A673 (cell line): ENCODE data around the gene ORC5. TPM values are rescaled to one million over a fixed set of nuclear protein-coding genes. Genes with fewer than 3 reads are reported as not detected.

Experiments used
- BruUV-seq: library from RNA; stranded (reverse); fragments of 400-500 nt; replicated peaks from 2 replicates; lab custom pipeline; 2021; lab: Mats Ljungman, UMichigan
- CTCF ChIA-PET: fragments of 300-600 bp; sonication (Branson Sonifier 250); formaldehyde crosslinking; loops from one replicate; lab custom pipeline; 2022; ENCODE audit warnings: antibody characterized with exemption; lab: Charles Lee
- POLR2A ChIA-PET: fragments of 300-600 bp; sonication (Branson Sonifier 250); formaldehyde crosslinking; loops from one replicate; lab custom pipeline; 2022; ENCODE audit warnings: antibody characterized with exemption; ENCODE audit not compliant: low non-redundant PET; lab: Charles Lee
- DNase-seq: peaks from one replicate; pipeline ENCODE4 v3.0.0-alpha.2; 2015; ENCODE audit warnings: low spot score
- H3K27ac ChIP-seq: fragments of 200-600 bp; sonication (generic); 2 replicates; pipeline ENCODE4 v1.5.1; 2016; ENCODE audit warnings: mixed run types, low read depth, mild to moderate bottlenecking, mixed read lengths, antibody characterized with exemption, low read length; ENCODE audit not compliant: poor library complexity, severe bottlenecking
- H3K27me3 ChIP-seq: fragments of 200-600 bp; sonication (generic); replicated peaks from 2 replicates; pipeline ENCODE4 v1.6.1; 2017; ENCODE audit warnings: mixed run types, low read depth, mild to moderate bottlenecking, mixed read lengths, antibody characterized with exemption, low read length; ENCODE audit not compliant: insufficient read depth, poor library complexity
- H3K36me3 ChIP-seq: fragments of 200-600 bp; sonication (generic); 2 replicates; pipeline ENCODE4 v1.6.1; 2016; ENCODE audit warnings: mixed run types, mild to moderate bottlenecking, mixed read lengths, antibody characterized with exemption, low read length; ENCODE audit not compliant: insufficient read depth, poor library complexity, severe bottlenecking
- H3K4me1 ChIP-seq: fragments of 200-600 bp; sonication (generic); 2 replicates; pipeline ENCODE4 v1.6.1; 2017; ENCODE audit warnings: mixed run types, mild to moderate bottlenecking, mixed read lengths, antibody characterized with exemption, low read length; ENCODE audit not compliant: insufficient read depth, poor library complexity, severe bottlenecking
- H3K4me3 ChIP-seq: fragments of 200-600 bp; sonication (generic); 2 replicates; pipeline ENCODE4 v1.5.1; 2016; ENCODE audit warnings: low read depth, mixed run types, mild to moderate bottlenecking, mixed read lengths, low read length; ENCODE audit not compliant: poor library complexity, severe bottlenecking
- H3K9me3 ChIP-seq: fragments of 200-600 bp; sonication (generic); 2 replicates; pipeline ENCODE4 v1.6.1; 2016; ENCODE audit warnings: mixed run types, low read depth, mild to moderate bottlenecking, mixed read lengths, antibody characterized with exemption, low read length; ENCODE audit not compliant: poor library complexity, severe bottlenecking
- EZH2 ChIP-seq: fragments of 200-600 bp; sonication (generic); IDR thresholded peaks from 2 replicates; pipeline ENCODE4 v1.6.1; 2017; ENCODE audit warnings: borderline replicate concordance, low read depth, mild to moderate bottlenecking, mixed read lengths, antibody characterized with exemption, low read length; ENCODE audit not compliant: poor library complexity, severe bottlenecking
- intact Hi-C: fragments of 100-400 bp; cut with micrococcal nuclease; formaldehyde crosslinking; loops from one replicate; pipeline ENCODE4 v1.10.0; 2022; ENCODE audit not compliant: unreplicated experiment
- total RNA-seq: library from RNA; stranded (reverse); gene quantifications from 2 replicates; pipeline ENCODE4 v1.2.3, GENCODE V29; 2021
- TF ChIP-seq, protein P1 (sequence below): fragments of 300-800, 200-600 bp; sonication (generic); conservative IDR thresholded peaks from 2 replicates; pipeline ENCODE4 v1.5.1; 2017; ENCODE audit warnings: low read depth, mild to moderate bottlenecking, antibody characterized with exemption, low read length, moderate library complexity, mixed read lengths

ORC5 gene
- total RNA-seq, 1 experiment from 2014 or later = 36.7 TPM

DNA sequence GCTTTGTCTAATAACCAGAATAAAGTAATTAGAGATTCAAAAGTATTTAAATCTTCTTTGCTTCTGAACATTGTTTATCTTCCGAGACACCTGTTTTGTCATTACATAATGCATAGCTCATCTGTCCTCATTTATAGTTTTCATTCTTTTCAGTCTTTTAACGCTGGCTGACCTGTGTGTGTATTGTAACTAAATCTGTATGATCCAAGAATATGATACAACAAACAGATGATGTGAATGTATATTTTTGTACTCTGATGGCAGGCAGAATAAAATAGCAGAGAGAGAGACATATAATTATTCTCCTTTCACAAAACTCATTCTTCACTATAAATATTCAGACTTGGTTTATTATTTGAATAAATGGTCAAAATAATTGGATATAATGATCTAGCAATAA lies 80.6 kb downstream of the ORC5 start:
- ChIA-PET CTCF (no interaction called here), POLR2A (no interaction called here)
- no peak for DNase-seq
- no peak overlapping the region for H3K27ac ChIP-seq
- TF ChIP-seq EZH2 = no peak
- TF ChIP-seq, protein P1, sequence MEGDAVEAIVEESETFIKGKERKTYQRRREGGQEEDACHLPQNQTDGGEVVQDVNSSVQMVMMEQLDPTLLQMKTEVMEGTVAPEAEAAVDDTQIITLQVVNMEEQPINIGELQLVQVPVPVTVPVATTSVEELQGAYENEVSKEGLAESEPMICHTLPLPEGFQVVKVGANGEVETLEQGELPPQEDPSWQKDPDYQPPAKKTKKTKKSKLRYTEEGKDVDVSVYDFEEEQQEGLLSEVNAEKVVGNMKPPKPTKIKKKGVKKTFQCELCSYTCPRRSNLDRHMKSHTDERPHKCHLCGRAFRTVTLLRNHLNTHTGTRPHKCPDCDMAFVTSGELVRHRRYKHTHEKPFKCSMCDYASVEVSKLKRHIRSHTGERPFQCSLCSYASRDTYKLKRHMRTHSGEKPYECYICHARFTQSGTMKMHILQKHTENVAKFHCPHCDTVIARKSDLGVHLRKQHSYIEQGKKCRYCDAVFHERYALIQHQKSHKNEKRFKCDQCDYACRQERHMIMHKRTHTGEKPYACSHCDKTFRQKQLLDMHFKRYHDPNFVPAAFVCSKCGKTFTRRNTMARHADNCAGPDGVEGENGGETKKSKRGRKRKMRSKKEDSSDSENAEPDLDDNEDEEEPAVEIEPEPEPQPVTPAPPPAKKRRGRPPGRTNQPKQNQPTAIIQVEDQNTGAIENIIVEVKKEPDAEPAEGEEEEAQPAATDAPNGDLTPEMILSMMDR = no peak
- BruUV-seq = no TSS peak
- H3K4me1 ChIP-seq = no peaks in the 10 kb centered on the region
- no peak overlapping the region for H3K4me3 ChIP-seq
- no peaks in the 10 kb centered on the region for H3K36me3 ChIP-seq
- no peaks in the 10 kb centered on the region for H3K27me3 ChIP-seq
- H3K9me3 ChIP-seq = no peaks in the 10 kb centered on the region
- intact Hi-C loops = no loop called here

DNA sequence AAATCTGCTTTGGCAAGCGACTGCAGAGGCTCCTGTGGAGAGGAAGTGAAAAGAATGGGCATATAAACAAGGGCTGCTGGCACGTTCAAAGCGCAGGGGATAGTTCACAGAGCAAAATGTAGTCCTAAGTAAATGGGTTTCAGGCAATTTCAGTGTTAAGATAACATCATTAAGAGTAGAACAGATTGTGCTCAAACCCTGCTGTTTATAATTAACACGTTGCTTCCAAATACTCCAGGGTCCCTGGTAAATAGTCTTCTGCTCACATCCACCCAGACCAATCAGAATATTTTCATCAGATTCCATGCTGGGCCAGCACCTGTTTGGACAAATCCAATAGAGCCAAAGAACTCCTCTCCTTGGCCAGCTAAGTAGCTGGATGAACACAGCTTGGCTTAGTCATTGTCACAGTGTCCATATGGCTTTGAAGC lies 81.4 kb downstream of the ORC5 start:
- no peaks in the 10 kb centered on the region for H3K4me1 ChIP-seq
- no peaks in the 10 kb centered on the region for H3K36me3 ChIP-seq
- no peak overlapping the region for H3K4me3 ChIP-seq
- intact Hi-C loops = no loop called here
- no peak overlapping the region for H3K27ac ChIP-seq
- DNase-seq = peak; percentile 16
- no peaks in the 10 kb centered on the region for H3K27me3 ChIP-seq
- ChIA-PET POLR2A (no interaction called here), CTCF (no interaction called here)
- no peaks in the 10 kb centered on the region for H3K9me3 ChIP-seq
- BruUV-seq = no TSS peak
- TF ChIP-seq EZH2 = no peak
- TF ChIP-seq, protein P1 = no peak

DNA sequence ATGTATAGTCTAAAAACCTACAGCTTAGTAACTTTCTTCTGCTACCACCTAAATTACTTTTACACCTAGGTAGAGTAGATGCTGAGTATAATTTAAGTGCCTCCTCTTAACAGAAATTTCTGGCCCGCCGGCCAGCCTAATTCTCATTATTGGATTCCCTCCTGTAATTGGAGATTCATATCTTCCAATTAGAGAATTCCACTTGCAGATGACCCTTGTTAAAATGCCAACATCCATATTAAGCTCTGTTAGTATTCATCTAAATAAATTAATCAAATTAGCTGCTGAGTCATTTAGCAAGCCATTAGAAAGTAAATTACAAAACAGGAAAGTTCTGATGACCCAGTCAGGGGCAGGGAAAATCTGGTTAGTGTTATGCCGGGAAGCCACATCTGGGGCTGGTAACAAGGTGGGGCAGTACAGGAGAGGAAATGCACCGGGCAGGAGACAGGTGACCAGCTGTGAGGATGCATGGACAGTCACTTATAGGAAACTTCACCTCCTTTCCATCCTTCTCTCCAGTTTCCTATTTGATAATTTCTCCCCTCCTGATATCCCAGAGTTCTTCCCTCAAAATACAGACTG lies 82.8 kb downstream of the ORC5 start:
- Histone ChIP-seq H3K4me3 (no peak overlapping the region), H3K36me3 (no peaks in the 10 kb centered on the region), H3K27ac (no peak overlapping the region), H3K27me3 (no peaks in the 10 kb centered on the region), H3K4me1 (no peaks in the 10 kb centered on the region), H3K9me3 (no peaks in the 10 kb centered on the region)
- CTCF ChIA-PET = no interaction called here
- BruUV-seq = no TSS peak
- intact Hi-C loops = no loop called here
- POLR2A ChIA-PET = no interaction called here
- DNase-seq = no peak
- TF ChIP-seq EZH2 = no peak
- TF ChIP-seq, protein P1 = no peak
